Measurements from ENCODE around the gene HYLS1. TPM values are rescaled to one million over a fixed set of nuclear protein-coding genes. Genes with fewer than 3 reads are reported as not detected.

HYLS1 gene
- total and polyA plus RNA-seq, 9 of the 15 experiments (the other 6 are each of a cell fraction or from before 2014, with no cell fraction given): 2.7 to 8.2 (median 4.8) TPM

DNA sequence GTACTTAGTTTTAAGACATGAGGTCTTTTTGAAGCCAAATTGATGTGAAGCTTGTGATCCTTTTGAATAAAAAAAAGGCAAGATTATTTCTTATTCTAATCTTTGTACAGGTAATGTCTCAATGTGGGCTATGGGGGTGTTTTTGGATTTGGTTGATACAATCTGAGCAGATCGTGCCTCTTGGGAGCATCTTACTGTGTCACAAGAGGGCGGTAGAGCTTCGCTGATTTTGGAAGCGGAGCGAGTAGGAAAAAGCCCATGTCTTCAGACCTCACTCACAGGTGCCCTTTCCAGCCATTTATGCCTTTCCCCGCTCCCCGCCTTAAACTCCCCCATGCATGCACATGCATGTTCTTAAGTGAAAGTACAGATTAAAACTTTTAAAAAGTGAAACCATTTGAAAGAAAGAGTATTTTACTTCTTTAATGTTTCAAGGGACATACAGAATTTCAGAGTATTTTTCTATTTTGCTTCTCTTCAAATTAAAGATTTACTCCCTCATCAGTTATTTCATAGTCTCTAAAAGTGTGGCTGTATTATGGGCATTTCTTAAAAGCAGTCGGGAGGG, 35.6 kb downstream of the HYLS1 start (continued):
- TF ChIP-seq, protein P1, sequence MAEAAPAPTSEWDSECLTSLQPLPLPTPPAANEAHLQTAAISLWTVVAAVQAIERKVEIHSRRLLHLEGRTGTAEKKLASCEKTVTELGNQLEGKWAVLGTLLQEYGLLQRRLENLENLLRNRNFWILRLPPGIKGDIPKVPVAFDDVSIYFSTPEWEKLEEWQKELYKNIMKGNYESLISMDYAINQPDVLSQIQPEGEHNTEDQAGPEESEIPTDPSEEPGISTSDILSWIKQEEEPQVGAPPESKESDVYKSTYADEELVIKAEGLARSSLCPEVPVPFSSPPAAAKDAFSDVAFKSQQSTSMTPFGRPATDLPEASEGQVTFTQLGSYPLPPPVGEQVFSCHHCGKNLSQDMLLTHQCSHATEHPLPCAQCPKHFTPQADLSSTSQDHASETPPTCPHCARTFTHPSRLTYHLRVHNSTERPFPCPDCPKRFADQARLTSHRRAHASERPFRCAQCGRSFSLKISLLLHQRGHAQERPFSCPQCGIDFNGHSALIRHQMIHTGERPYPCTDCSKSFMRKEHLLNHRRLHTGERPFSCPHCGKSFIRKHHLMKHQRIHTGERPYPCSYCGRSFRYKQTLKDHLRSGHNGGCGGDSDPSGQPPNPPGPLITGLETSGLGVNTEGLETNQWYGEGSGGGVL (CRISPR knock-in tag; IDR thresholded peaks at IDR 0.05): no peak
- TF ChIP-seq ZNF696 (CRISPR knock-in tag; conservative IDR thresholded peaks at IDR 0.05): no peak
- no peak for TF ChIP-seq ZSCAN29 (IDR thresholded peaks at IDR 0.05)
- TF ChIP-seq, protein P2, sequence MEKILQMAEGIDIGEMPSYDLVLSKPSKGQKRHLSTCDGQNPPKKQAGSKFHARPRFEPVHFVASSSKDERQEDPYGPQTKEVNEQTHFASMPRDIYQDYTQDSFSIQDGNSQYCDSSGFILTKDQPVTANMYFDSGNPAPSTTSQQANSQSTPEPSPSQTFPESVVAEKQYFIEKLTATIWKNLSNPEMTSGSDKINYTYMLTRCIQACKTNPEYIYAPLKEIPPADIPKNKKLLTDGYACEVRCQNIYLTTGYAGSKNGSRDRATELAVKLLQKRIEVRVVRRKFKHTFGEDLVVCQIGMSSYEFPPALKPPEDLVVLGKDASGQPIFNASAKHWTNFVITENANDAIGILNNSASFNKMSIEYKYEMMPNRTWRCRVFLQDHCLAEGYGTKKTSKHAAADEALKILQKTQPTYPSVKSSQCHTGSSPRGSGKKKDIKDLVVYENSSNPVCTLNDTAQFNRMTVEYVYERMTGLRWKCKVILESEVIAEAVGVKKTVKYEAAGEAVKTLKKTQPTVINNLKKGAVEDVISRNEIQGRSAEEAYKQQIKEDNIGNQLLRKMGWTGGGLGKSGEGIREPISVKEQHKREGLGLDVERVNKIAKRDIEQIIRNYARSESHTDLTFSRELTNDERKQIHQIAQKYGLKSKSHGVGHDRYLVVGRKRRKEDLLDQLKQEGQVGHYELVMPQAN (IDR thresholded peaks at IDR 0.05; ENCODE audit: borderline replicate concordance): no peak
- TF ChIP-seq, protein P3, sequence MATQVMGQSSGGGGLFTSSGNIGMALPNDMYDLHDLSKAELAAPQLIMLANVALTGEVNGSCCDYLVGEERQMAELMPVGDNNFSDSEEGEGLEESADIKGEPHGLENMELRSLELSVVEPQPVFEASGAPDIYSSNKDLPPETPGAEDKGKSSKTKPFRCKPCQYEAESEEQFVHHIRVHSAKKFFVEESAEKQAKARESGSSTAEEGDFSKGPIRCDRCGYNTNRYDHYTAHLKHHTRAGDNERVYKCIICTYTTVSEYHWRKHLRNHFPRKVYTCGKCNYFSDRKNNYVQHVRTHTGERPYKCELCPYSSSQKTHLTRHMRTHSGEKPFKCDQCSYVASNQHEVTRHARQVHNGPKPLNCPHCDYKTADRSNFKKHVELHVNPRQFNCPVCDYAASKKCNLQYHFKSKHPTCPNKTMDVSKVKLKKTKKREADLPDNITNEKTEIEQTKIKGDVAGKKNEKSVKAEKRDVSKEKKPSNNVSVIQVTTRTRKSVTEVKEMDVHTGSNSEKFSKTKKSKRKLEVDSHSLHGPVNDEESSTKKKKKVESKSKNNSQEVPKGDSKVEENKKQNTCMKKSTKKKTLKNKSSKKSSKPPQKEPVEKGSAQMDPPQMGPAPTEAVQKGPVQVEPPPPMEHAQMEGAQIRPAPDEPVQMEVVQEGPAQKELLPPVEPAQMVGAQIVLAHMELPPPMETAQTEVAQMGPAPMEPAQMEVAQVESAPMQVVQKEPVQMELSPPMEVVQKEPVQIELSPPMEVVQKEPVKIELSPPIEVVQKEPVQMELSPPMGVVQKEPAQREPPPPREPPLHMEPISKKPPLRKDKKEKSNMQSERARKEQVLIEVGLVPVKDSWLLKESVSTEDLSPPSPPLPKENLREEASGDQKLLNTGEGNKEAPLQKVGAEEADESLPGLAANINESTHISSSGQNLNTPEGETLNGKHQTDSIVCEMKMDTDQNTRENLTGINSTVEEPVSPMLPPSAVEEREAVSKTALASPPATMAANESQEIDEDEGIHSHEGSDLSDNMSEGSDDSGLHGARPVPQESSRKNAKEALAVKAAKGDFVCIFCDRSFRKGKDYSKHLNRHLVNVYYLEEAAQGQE (IDR thresholded peaks at IDR 0.05; ENCODE audit: borderline replicate concordance): peak; percentile 73; the same call in 1 of the 2 replicates
- TF ChIP-seq, protein P3 (CRISPR knock-in tag; IDR thresholded peaks at IDR 0.05; ENCODE audit: low read depth): no peak
- no peak for TF ChIP-seq ZNF780A (CRISPR knock-in tag; IDR thresholded peaks at IDR 0.05)
- no peak for TF ChIP-seq XRCC4 (IDR thresholded peaks at IDR 0.05; ENCODE audit: extremely low read depth, insufficient read depth, insufficient read length)
- TF ChIP-seq KLF1 (tag; IDR thresholded peaks at IDR 0.05): no peak
- peak; percentile 16 for TF ChIP-seq ZFP36 (IDR thresholded peaks at IDR 0.05; ENCODE audit: low read depth, low read length, partially characterized antibody)
- TF ChIP-seq KLF6 (CRISPR knock-in tag; IDR thresholded peaks at IDR 0.05; ENCODE audit: borderline replicate concordance): no peak
- TF ChIP-seq CHD1 (IDR thresholded peaks at IDR 0.05; ENCODE audit: low read length): no peak
- TF ChIP-seq ZNF79 (CRISPR knock-in tag; IDR thresholded peaks at IDR 0.05; ENCODE audit: low read depth): no peak
- TF ChIP-seq BHLHE40 (IDR thresholded peaks at IDR 0.05; ENCODE audit: low read length): peak; percentile 47; the same call in 1 of the 2 replicates
- no peak for TF ChIP-seq RFX7 (CRISPR knock-in tag; IDR thresholded peaks at IDR 0.05)

Data from K562 (cell line).